Stimulated activated CD4-positive, alpha-beta T cell treated with anti-CD3 and anti-CD28 coated beads, Interleukin-4, amount 100 ng/mL, for 4 hours (primary cell): ENCODE measurements around the gene CACNA2D4.

Source experiments
- DNase-seq, 2 experiments: peaks; one replicate each; pipeline ENCODE4 v3.0.0-alpha.2; 2020

CACNA2D4 gene

DNA sequence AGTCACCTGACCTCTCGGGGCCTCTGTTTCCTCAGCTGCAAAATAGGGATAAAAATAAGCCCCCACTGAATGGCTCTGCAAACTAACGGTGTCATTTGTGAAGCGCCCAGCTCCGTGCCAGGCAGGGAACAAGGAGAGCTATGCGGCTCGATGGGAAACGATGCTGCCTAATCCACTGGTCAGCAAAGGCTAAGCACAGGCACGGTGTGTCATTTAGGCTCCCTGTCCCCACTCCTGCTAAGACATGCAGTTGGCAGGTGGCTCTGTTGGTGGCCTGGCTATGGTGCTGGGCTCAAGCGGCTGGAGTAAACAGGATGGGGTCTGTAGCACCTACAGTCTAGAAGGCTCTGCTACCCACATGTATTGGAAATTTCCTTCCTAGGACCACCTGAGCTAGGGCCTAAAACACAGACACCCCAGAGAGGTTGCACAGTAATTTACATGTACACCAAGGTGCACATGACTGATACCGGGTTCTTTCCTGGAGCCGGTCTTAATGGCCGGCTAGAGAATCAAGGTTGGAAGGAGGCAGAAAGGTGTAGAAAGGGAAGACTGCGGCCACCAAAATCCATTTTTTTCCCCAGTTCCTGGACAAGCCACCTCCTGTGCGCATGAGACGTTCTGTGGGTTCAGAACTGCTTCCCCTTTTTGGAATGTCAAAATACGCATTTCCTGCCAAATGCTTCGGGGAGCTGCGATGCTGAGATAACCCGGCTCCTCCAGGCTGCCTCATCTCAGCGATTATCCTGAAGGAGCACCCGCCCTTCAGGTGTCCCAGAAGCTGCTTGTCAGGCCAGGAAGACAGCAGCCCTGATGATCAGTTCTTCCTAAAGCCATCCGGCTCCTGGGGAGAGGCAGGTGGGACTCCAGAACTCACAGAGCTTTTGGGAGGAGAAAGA, 1.0 kb downstream of the CACNA2D4 start:
- no peak for DNase-seq

DNA sequence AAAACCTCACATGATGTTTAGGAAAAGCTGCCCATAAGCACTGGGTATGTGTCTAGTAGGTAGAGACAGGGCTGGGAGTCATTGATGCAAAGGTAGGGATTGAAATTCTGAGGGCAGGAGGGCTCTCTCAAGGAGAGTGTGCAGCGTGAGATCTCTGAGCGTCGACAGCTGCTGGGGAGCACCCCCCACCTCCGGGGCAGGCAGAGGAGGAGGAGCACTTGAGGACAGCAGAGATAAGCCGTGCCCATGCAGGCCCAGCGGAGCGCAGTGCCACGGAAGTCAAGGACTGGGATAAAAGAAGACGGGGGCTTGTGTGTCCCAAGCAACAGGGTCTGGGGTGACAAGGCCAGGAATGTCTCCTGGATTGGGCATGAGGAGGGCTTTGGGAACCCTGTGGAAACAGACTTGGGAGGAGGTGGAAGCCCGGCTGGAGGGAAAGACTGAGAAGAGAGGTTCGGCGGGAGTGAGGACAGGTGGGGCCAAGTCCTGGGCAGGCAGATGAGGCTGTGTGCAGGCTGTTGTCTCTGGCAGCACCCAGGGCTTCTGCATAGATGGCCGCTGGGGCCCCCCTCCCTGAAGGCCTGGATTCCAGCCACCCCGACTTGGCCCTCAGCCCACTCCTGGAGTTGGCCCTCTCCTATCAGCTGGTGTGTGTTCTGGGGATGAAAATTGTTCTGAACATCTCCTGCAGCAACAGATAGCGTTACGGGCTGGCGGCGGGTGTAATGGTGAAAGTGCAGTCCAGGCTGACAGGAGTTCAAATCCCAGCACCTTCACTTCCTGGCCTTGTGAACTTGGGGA, 1.9 kb downstream of the CACNA2D4 start:
- DNase-seq: no peak

DNA sequence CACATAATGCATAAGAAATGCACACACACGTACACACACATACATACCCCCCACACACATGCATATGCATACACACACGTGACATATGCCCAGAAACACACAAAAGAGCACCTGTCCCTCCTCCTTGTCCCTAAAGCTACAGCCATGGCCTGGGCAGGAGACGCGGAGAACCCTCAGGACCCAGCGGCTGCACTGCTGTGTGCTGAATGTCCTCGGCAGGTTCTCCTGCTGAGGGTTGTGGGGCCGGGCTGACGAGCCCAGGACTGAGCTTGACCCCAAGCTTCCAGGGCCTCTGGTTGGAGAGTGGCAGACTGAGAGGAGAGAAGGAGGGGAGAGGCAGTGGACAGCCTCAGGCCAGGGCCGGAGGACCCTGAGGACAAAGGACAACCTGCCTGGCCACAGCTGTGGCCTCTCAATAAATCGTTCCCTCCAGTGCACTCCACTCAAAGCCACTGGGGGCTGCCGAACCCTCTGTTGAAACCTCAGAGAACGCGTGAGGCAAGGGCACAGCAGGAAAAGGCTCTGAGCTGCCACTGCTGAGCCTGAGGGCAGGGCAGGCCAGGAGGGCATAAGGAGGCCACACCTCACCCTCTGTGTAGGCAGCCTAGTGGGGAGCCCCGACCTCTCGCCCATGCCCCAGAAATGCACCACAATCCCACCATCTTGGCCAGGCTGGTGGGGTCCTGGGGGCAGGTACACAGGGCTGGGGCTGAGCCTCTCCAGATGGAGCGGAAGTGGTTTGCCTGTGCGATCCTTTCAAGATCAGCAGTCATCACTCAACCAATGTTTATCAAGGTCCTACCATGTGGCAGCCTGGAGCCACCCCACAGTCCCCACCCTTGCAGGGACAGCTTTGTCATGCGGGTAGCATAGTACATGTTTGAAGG, 3.1 kb downstream of the CACNA2D4 start:
- peak in 1 of 2 experiments; percentile 10 for DNase-seq

DNA sequence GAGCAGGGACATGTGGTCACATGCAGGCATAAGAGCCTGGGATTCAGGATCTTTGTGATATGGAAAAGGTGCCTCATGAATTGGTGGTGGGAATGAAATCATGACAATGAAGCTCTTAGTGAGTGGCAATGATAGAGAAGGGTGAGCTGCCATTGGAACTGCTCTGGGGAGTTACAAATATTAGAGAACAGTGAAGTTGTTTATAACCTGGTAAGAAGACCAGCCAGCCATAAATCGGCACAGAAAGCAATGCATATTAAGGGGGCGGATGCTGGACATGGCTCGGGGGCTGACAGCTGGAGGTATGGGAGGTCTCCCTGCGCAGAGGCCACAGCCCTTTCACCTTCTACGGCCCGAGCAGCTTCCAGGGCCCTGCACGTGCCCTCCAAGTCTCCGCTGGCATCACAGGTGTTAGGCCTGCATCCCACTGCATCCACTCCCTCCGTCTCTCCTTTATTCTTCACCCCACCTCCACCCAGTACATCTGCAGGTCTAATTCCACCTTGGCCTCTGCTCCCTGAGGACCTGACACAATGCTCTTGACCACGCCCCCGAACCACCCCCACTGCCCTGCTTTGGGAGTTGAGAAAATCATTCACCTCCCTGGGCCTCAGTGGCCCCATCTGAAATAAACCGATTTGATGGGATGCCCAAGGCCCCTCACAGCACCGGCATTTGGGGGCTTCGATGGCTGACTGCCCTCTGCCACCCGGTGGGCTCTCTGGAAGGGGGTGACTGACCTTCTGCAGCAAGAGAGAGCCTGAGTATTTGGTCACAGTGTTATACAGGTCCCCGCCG, 4.1 kb downstream of the CACNA2D4 start:
- no peak for DNase-seq

DNA sequence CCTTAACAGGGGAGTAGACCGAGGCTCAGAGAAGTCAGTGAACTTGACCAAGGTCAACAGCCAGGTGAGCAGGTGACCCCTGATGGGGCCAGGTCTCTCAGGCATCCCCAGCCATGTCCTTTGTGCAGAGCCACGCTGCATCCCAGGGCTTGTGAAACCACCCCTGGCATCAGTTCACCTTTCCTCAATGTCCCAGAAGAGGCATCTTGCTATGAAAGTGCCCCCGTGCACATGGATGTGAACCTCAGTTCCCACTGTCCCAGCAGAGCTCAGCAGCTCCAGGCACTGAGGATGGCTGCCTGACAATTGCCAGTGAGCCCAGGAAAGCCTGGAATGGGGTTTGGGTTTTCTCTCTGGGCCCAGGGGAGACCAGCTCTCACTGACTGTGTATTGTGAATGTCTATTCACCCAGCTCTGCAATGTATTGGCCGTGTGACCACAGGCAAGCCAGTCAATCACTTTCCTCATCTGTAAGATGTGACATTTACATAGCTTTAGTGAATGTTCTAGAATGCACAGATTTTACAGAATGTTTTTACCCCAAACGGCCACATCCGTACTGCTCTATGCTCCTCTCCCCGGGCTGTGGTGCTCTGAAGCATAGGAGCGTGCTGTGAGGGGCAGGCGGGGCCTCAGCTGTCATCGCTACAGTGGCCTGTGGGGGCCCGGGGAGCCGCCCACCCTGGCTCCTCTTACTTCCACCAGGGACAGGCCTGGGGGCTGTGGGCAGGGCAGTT, 4.9 kb downstream of the CACNA2D4 start:
- no peak for DNase-seq

DNA sequence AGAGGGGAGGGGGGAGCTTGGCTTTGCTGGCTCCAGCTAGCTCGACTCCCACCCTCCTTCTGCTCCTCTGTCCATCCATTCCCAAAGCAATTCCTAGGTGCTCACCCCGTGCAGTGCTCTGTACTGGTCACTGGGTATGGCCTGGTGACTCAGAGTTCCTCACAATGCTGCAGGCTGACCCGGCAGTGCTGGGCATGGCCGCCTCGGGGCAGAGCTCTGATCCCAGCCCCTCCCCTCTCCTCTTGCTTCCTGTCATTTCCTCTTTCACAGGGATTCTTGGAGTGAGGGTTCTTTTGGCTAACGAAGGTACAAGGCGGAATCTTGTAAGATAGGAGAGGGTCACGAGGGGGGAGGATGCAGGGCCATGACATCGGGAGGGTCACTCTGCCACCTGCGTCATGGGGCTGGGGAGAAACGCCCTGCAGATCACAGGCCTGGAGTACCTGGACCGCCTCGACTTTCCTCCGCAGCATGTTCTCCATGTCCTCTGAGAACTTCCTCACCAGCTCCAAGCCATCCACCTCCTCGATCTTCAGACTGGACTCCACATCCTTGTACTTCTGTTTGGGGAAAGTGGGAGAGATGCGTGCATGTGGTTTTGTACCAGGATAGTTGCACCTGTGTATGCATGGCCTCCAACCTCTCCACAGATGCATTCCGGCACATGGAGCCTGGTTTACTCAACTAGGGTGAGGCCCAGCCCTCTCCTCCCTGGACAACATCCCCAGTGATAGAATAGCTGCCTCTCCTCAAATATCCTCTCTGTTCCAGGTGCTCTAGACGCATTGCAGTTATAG, 5.7 kb downstream of the CACNA2D4 start:
- no peak for DNase-seq

DNA sequence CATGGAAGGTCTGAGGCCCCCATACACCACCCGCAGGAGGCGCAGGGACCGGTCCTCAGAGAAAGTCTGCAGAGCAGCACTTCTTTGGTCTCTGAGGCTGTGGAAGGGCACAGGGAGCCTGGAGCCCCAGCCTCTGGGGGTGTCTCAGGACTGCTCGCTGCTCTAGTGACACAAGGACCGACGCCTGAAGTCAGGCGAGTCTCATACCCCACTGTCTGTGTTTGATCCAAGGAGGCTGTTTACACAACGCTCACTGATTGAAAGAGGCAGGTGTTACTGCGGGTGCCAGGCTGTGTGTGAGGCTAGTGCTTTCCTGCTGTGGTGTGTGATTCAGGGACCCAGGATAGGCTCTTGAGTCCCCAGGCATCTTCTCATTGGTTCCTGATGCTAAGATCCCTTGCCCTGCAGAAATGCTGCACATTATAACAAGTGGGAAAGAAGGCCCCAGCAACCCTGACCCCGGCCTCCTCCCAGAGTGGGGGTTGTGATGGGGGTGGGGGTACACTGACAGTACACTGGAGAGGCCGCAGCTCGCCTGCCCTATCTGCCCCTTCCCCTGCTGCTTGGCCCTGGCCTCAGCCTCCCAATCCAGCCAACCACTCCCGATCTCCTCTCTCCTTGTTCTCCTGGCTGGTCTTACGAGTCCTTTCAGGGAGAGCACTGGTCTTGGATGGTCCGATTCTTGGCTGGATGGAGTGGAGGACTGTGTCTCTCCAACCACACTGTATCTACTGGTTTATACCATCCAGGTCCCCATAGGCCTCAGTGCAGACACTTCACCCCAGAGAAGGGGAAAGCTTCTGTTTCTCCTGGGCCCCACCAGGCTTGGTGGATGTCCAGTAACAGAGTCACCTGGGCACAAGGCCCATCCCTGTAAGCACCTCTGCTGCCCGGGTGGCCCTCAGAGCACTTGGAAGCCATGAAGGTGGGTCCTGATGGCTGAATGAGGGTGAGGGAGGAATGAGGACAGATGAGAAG, 6.6 kb downstream of the CACNA2D4 start:
- no peak for DNase-seq

DNA sequence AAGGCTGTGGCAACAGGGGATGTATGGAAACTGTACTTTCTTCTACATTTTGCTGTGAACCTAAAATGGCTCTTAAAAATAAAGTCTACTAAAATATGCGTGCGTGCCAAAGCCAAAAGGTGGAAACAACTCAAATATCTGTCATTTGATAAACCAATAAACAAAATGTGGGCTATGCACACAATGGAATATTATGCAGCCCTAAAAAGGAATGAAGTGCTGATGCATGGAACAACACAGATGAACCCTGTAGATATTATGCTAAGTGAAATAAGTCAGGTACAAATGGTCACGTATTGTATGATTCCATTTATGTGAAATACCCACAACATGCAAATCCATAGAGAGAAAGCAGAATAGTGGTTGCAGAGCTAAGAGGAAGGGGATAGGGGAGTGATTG, 8.0 kb downstream of the CACNA2D4 start:
- DNase-seq: no peak

DNA sequence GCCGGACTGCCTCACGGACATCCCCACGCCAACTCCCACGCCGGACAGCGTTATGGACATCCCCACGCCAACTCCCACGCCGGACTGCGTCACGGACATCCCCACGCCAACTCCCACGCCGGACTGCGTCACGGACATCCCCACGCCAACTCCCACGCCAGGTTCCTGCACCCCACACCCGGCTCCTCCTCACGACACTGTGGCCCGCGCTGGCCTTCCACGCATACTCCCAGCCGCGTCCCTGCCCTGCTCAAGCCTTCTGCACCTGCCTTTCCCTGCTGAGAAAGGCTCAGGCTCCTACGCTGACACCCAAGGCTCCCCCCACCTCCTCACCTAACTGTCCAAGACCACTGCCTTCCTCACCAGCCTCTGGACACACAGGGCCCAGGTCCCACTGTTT, 9.7 kb downstream of the CACNA2D4 start:
- DNase-seq: no peak

DNA sequence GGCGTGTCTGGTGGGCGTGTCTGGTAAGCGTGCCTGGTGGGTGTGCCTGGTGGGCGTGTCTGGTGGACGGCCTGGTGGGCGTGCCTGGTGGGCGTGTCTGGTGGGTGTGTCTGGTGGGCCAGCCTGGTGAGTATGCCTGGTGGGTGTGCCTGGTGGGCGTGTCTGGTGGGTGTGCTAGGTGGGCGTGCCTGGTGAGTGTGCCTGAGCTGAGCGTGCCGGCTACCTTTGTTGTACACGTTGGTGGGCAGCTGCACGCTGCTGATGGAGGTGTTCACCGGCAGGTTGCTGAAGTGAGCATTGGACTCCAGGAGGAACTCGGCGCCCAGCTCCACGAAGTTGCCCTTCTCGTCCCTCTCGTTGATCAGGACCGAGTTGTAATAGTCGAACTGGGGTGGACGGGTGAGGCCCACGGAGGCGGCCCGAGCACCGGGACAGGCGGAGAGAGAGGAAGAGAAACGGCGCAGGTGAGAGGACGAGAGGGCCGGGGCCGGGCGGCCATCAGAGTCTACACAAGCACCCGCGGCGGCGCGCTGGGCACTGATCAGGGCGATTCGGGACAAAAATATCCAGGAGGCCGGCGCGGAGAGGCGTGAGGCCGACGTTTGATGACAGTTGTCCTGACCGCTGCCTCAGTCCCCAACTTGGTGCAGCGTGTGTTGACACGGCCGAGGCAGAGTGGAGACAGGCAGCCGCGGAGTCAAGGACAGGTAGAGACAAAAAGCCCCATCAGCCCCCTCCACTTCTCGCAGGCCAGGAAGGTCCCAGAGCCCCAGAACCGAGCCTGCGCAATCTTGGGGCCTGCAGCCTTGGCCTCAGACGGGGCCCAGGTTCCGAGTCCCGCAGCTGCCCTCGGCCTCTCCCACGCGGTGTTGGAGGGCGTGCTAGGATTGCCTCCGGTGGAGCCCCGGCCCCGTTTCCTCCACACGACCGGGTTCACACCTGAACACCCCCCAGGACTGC, 10.5 kb downstream of the CACNA2D4 start:
- DNase-seq: peak; percentile 10 to 42

DNA sequence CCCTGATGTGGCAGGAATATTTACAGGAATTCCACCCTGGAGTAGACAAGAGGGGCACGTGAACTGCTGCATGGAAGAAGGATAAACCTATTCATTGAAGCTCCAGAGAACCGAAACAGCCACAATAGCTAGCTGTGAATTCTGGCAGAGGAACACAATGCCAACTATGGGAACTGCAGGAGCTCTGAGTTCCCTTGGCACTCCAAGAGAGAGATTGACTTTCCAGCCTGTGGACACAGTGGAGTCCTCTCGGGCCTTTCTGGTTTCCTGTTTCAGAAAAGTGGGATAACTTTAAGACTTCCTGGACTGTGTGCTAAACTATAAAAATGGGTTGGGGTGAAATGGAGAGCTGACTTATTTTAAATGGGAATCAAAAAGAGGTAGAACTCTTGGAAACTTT, 11.9 kb downstream of the CACNA2D4 start:
- DNase-seq: no peak

DNA sequence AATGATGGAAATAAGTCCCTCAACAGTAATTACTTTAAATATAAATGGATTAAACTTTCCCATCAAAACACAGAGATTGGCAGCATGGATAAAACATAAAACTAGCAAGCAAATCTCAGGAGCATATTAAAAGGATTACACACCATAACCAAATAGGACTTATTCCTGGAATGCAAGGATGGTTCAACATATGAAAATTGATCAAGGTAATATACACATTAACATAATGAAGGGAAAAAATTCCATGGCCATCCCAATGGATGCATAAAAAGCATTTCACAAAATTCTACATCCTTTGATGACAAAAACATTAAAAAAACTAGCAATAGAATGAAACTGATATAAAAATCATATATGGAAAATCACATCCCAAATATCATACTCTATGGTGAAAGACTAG, 13.6 kb downstream of the CACNA2D4 start:
- DNase-seq: no peak

DNA sequence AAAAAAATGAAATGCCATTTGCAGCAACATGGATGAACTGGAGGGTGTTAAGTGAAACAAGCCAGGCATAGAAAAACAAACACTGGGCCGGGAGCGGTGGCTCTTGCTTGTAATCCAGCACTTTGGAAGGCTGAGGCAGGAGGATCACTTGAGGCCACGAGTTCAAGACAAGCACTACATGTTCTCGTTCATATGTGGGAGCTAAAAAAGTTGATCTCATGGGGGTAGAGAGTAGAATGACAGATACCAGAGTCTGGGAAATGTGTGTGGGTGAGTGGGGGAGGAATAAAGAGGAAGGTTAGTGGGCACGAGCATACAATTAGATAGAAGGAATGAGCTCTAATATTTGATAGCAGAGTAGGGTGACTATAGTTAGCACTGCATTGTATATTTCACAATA, 21.5 kb downstream of the CACNA2D4 start:
- DNase-seq: no peak

DNA sequence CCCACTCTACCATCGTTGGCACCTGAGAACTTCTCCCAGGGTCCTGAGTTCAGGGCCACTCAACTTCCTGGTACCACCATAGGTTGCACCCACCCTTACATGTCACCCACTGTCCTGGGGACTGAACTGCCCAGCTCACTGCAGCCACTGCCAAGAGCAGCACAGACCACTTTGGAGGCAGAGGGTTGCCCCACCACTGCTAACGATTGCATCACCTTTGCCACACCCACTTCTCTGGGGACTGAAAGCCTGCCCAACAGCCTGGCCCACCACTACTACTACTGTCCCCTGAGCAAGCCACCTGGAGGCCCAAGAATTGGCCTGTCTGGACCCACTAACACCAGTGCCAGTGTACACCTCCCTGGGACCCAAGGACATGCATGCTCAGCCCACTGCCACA, 27.6 kb downstream of the CACNA2D4 start:
- DNase-seq: no peak

DNA sequence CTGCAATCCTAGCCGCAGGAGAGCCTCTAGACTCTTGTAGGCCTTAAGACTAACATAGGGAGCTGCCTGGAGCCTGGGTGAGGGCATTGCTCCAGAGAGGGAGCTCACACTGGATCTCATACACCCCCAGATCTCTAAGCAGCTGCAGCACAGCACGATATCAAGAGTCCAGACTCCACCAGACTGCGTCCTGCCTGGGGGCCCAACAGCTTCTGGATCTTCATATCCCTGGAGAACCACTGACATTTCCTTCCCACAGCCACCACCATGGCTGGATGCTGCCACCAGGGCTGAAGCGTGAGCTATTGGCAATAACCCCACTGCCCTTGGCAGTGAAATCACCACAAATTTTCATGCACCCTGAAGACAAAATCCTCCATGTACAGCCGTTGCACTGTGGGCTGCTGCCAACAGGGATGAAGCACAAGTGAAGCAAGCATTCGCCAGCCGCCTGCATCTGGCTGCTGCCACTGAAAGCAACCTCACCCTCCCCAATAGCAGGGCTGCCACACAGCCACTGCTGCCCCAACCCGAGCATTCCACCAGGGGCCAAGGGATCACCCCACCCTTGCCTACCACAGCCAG, 28.2 kb downstream of the CACNA2D4 start:
- no peak for DNase-seq

DNA sequence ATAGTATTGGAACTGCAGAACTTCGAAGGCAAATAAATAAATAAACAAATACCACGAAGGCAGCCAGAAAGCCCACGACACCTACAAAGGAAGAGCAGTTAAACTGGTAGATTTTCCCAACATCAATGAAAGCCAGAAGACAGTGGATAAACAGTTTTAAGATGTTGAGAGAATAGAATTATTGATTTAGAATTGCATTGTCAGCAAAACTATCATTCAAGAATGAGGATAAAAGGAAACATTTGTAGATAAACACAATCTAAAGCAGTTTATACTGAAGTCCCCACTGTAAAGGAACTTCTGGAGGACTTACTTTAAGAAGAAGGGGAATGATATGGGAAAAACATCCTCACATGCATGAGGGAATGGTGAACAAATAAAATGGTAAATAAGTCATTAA, 29.5 kb downstream of the CACNA2D4 start:
- no peak for DNase-seq

DNA sequence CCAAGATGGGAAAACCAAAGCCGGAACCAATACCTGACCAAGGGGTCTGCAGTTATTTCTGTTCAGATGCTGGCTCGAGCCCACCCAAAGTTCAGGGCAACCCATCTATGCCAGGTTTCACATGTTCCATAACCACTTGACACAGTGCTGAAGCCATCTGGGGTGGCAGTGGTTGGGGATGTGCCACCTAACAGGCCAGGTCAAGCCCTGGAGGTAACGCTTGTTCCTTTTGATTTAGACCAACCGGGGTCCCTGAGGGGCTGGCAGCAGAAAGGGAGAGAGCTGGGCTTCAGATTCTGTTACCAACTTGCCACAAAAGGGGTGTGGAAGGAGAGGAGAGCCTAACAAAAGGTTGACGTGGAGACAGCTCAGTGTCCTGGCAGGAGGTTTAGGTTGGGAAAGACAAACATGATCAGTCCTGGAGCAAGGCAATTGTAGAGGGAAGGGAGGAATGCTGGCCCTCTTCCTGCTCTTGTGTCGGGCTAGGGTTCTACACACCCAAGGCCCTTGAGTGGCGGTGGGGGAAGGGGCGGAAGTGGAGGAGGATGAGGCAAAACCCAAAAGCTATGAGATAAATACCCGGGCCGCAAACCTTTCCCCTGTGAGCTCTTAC, 31.9 kb downstream of the CACNA2D4 start:
- no peak for DNase-seq
